ENCODE data around the gene KCNH2.

- no peak for TF ChIP-seq POLR2A (IDR thresholded peaks at IDR 0.05)
- peak in 2 of 3 donors; percentile 55 to 62 for TF ChIP-seq POLR2AphosphoS5 (IDR thresholded peaks at IDR 0.05)
Observed at GRCh38 chr7:150996376-150997074, 18.4 kb upstream of the KCNH2 start.
